Tibial nerve (tissue), 4 donors: ENCODE data around the gene TBC1D1. TPM values are rescaled to one million over a fixed set of nuclear protein-coding genes. Genes with fewer than 3 reads are reported as not detected.

Source experiments
- DNase-seq, 2 donors: peaks; one replicate each; pipeline ENCODE4 v3.0.0-alpha.2; 2019; ENCODE audit warnings: low spot score in 2 of 2
- H3K27ac ChIP-seq, 4 donors: fragments of 200-600 bp; sonication (generic) in 3 of 4; one replicate each; pipeline ENCODE4 v1.5.1; 2017 to 2019; ENCODE audit warnings: mild to moderate bottlenecking in 1 of 4
- H3K27me3 ChIP-seq, 2 donors: fragments of 200-600 bp; sonication (generic) in 1 of 2; one replicate each; pipeline versions ENCODE4 v1.5.1 to v1.6.0; 2017 to 2019
- H3K36me3 ChIP-seq, 3 donors: fragments of 200-600 bp; sonication (generic); one replicate each; pipeline ENCODE4 v1.5.1; 2018 to 2019
- H3K4me1 ChIP-seq, 4 donors: fragments of 200-600 bp; sonication (generic) in 3 of 4; one replicate each; pipeline ENCODE4 v1.5.1; 2017 to 2019
- H3K4me3 ChIP-seq, 4 donors: fragments of 200-600 bp; sonication (generic) in 3 of 4; one replicate each; pipeline ENCODE4 v1.5.1; 2017 to 2019; ENCODE audit warnings: mild to moderate bottlenecking in 1 of 4, moderate library complexity in 1 of 4
- H3K9me3 ChIP-seq, 4 donors: fragments of 200-600 bp; sonication (generic) in 3 of 4; one replicate each; pipeline ENCODE4 v1.5.1; 2017 to 2019
- CTCF ChIP-seq, 5 experiments: fragments of 200-600 bp in 3 of 5; fragments of 450-650 bp in 2 of 5; sonication (generic) in 3 of 5; IDR thresholded peaks; one replicate each; pipeline ENCODE4 v1.5.1; 2016 to 2019; ENCODE audit warnings: antibody characterized with exemption in 5 of 5, mild to moderate bottlenecking in 3 of 5, moderate library complexity in 2 of 5
- EP300 ChIP-seq, 2 donors: sonication (generic); formaldehyde crosslinking; IDR thresholded peaks; one replicate each; pipeline ENCODE4 v1.6.1; 2017; ENCODE audit warnings: antibody characterized with exemption in 2 of 2, mild to moderate bottlenecking in 1 of 2
- POLR2A ChIP-seq, 2 donors: fragments of 450-650 bp; IDR thresholded peaks; one replicate each; pipeline ENCODE4 v1.6.1; 2017; ENCODE audit warnings: antibody characterized with exemption in 2 of 2, mild to moderate bottlenecking in 2 of 2, moderate library complexity in 2 of 2
- WGBS, 2 donors: methylation state at CpG; one replicate each; pipeline ENCODE4 v1.1.5; 2018; 5-methylcytosine and 5-hydroxymethylcytosine counted together
- total RNA-seq, 4 donors: library from RNA; depleted of rRNA; stranded (reverse); fragments of >200 nt; gene quantifications; one replicate each; pipeline ENCODE4 v1.1.0, GENCODE V29; 2016

The TBC1D1 gene
- 10 to 100 TPM; 41.6 to 97.8 (median 62.5) TPM for total RNA-seq

GRCh38 chr4:37890801-37891259 lies at the start of gene TBC1D1:
Gene TBC1D1 (plus strand): TSS chr4:37891084. CDS start chr4:37902096, 11,012 bp downstream.
- Histone ChIP-seq H3K4me3 (peak within 1 kb of the TSS; percentile 51 to 97 (median 81)), H3K4me1 (peaks cover 0 to 31% (median 11%) of the 10 kb centered on the region in 4 donors), H3K27me3 (peaks cover 0 to 11% of the 10 kb centered on the region in 2 donors), H3K9me3 (no peaks in the 10 kb centered on the region), H3K27ac (peak within 1 kb of the TSS; percentile 10 to 90 (median 86)), H3K36me3 (no peaks in the 10 kb centered on the region)
- DNase-seq = peak in 1 of 2 donors; percentile 11
- no peak for TF ChIP-seq POLR2A (IDR thresholded peaks at IDR 0.05)
- TF ChIP-seq EP300 (IDR thresholded peaks at IDR 0.05) = peak in 1 of 2 donors; percentile 5
- WGBS, 2 donors = 0% methylated on average over 25 to 42 of the region's 43 CpGs

- Histone ChIP-seq H3K27ac (no peak overlapping the region), H3K36me3 (peaks cover 0 to 81% (median 6%) of the 10 kb centered on the region in 3 donors), H3K4me3 (no peak overlapping the region), H3K27me3 (no peaks in the 10 kb centered on the region), H3K9me3 (no peaks in the 10 kb centered on the region), H3K4me1 (no peaks in the 10 kb centered on the region)
- WGBS, 2 donors = 92 to 94% methylated on average over 5 of the region's 5 CpGs
- no peak for DNase-seq
- TF ChIP-seq EP300 (IDR thresholded peaks at IDR 0.05) (no peak), CTCF (IDR thresholded peaks at IDR 0.05) (no peak), POLR2A (IDR thresholded peaks at IDR 0.05) (no peak)
Measured at GRCh38 chr4:37844204-37844603, 46.7 kb upstream of the TBC1D1 start.

GRCh38 chr4:37845201-37845600 lies 45.7 kb upstream of the TBC1D1 start:
- WGBS, 2 donors = 86 to 92% methylated on average over 4 of the region's 4 CpGs
- no peak for TF ChIP-seq POLR2A (IDR thresholded peaks at IDR 0.05)
- no peak for TF ChIP-seq CTCF (IDR thresholded peaks at IDR 0.05)
- TF ChIP-seq EP300 (IDR thresholded peaks at IDR 0.05) = no peak
- Histone ChIP-seq H3K9me3 (no peaks in the 10 kb centered on the region), H3K4me3 (no peak overlapping the region), H3K27ac (no peak overlapping the region), H3K27me3 (no peaks in the 10 kb centered on the region), H3K36me3 (peaks cover 0 to 81% (median 5%) of the 10 kb centered on the region in 3 donors), H3K4me1 (no peaks in the 10 kb centered on the region)
- DNase-seq = no peak

- DNase-seq = no peak
- no peak for TF ChIP-seq POLR2A (IDR thresholded peaks at IDR 0.05)
- no peak for TF ChIP-seq CTCF (IDR thresholded peaks at IDR 0.05)
- no peak for TF ChIP-seq EP300 (IDR thresholded peaks at IDR 0.05)
- H3K4me3 ChIP-seq = no peak overlapping the region
- no peaks in the 10 kb centered on the region for H3K9me3 ChIP-seq
- H3K36me3 ChIP-seq = peaks cover 0 to 77% (median 0%) of the 10 kb centered on the region in 3 donors
- 45 to 47% methylated on average over 5 of the region's 5 CpGs for WGBS, 2 donors
- no peaks in the 10 kb centered on the region for H3K4me1 ChIP-seq
- no peak overlapping the region for H3K27ac ChIP-seq
- no peaks in the 10 kb centered on the region for H3K27me3 ChIP-seq
Measured at GRCh38 chr4:37847311-37847884, 43.5 kb upstream of the TBC1D1 start.

- H3K36me3 ChIP-seq = peaks cover 0 to 50% (median 0%) of the 10 kb centered on the region in 3 donors
- no peak for DNase-seq
- TF ChIP-seq POLR2A (IDR thresholded peaks at IDR 0.05) = no peak
- TF ChIP-seq CTCF (IDR thresholded peaks at IDR 0.05) = no peak
- no peak for TF ChIP-seq EP300 (IDR thresholded peaks at IDR 0.05)
- H3K27ac ChIP-seq = no peak overlapping the region
- H3K4me3 ChIP-seq = no peak overlapping the region
- 80 to 87% methylated on average over 2 of the region's 2 CpGs for WGBS, 2 donors
- H3K27me3 ChIP-seq = no peaks in the 10 kb centered on the region
- H3K9me3 ChIP-seq = no peaks in the 10 kb centered on the region
- H3K4me1 ChIP-seq = no peaks in the 10 kb centered on the region
Measured at GRCh38 chr4:37852376-37852775, 38.5 kb upstream of the TBC1D1 start.
